Measurements from ENCODE around the gene ALX3.
A peak's percentile ranks its signal among the peaks of the same experiment; 100 is the strongest.

ALX3 gene

GRCh38 chr1:110060662-110061060 is 9.8 kb downstream of the ALX3 start:
- TF ChIP-seq CTCF (conservative IDR thresholded peaks at IDR 0.05; ENCODE audit: control insufficient read depth, insufficient read depth, low read depth, low read length): no peak
- no peak overlapping the region for H3K4me3 ChIP-seq (ENCODE audit: control insufficient read depth, low read depth, low read length)
- no peak for DNase-seq (ENCODE audit: low read depth)

- peak; percentile 36 for DNase-seq (ENCODE audit: low read depth)
- no peak overlapping the region for H3K4me3 ChIP-seq (ENCODE audit: control insufficient read depth, low read depth, low read length)
- peak; percentile 76 for TF ChIP-seq CTCF (conservative IDR thresholded peaks at IDR 0.05; ENCODE audit: control insufficient read depth, insufficient read depth, low read depth, low read length)
Measured at GRCh38 chr1:110060034-110060661, 10.3 kb downstream of the ALX3 start.

GRCh38 chr1:110059133-110059863 is 11.2 kb downstream of the ALX3 start:
- no peak for TF ChIP-seq CTCF (conservative IDR thresholded peaks at IDR 0.05; ENCODE audit: control insufficient read depth, insufficient read depth, low read depth, low read length)
- DNase-seq (ENCODE audit: low read depth): no peak
- H3K4me3 ChIP-seq (ENCODE audit: control insufficient read depth, low read depth, low read length): no peak overlapping the region

GRCh38 chr1:110058591-110058990 is 11.9 kb downstream of the ALX3 start:
- no peak for DNase-seq (ENCODE audit: low read depth)
- no peak overlapping the region for H3K4me3 ChIP-seq (ENCODE audit: control insufficient read depth, low read depth, low read length)
- no peak for TF ChIP-seq CTCF (conservative IDR thresholded peaks at IDR 0.05; ENCODE audit: control insufficient read depth, insufficient read depth, low read depth, low read length)

- no peak for DNase-seq (ENCODE audit: low read depth)
- TF ChIP-seq CTCF (conservative IDR thresholded peaks at IDR 0.05; ENCODE audit: control insufficient read depth, insufficient read depth, low read depth, low read length): no peak
Measured at GRCh38 chr1:110057963-110058518, 12.4 kb downstream of the ALX3 start.

GRCh38 chr1:110056776-110057175 is 13.7 kb downstream of the ALX3 start:
- DNase-seq (ENCODE audit: low read depth): peak; percentile 85
- TF ChIP-seq CTCF (conservative IDR thresholded peaks at IDR 0.05; ENCODE audit: control insufficient read depth, insufficient read depth, low read depth, low read length): no peak
- no peak overlapping the region for H3K4me3 ChIP-seq (ENCODE audit: control insufficient read depth, low read depth, low read length)

More at GRCh38 chr1:110057963-110058518, 12.4 kb downstream of the ALX3 start:
- no peak overlapping the region for H3K4me3 ChIP-seq (ENCODE audit: control insufficient read depth, low read depth, low read length)

Data from fibroblast of mammary gland (primary cell).